Measurements from ENCODE around the gene CACNG4.

CACNG4 gene

DNA sequence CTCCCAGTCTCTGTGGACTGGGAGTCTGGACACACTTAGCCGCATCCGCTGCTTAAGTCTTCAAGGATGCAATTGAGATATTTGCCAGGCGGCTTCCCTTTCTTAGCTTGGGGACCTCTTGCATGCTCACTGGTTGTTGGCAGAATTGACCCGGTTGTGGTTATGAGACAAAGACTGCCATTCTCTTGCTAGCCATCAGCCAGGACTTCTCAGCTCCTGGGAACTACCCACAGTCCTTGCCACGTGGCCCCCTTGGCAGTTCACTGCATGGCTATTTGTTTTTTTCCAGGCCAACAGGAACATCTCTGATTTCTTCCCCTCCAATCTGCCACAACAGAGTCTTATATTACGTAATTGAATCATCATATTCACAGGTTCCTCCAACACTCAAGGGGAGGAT, 25.5 kb downstream of the CACNG4 start:
- no peak for DNase-seq (ENCODE audit: extremely low read depth, insufficient read length)
- TF ChIP-seq, protein P1, sequence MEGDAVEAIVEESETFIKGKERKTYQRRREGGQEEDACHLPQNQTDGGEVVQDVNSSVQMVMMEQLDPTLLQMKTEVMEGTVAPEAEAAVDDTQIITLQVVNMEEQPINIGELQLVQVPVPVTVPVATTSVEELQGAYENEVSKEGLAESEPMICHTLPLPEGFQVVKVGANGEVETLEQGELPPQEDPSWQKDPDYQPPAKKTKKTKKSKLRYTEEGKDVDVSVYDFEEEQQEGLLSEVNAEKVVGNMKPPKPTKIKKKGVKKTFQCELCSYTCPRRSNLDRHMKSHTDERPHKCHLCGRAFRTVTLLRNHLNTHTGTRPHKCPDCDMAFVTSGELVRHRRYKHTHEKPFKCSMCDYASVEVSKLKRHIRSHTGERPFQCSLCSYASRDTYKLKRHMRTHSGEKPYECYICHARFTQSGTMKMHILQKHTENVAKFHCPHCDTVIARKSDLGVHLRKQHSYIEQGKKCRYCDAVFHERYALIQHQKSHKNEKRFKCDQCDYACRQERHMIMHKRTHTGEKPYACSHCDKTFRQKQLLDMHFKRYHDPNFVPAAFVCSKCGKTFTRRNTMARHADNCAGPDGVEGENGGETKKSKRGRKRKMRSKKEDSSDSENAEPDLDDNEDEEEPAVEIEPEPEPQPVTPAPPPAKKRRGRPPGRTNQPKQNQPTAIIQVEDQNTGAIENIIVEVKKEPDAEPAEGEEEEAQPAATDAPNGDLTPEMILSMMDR (IDR thresholded peaks at IDR 0.05; ENCODE audit: insufficient read depth, low read length, poor library complexity, severe bottlenecking), result no peak
- Histone ChIP-seq H3K4me3 (replicated peaks; ENCODE audit: low read depth, low read length) (no peak overlapping the region), H3K27me3 (replicated peaks; ENCODE audit: control insufficient read depth, insufficient read depth, low read length) (no peaks in the 10 kb centered on the region), H3K36me3 (ENCODE audit: control insufficient read depth, insufficient read depth, low read length) (no peaks in the 10 kb centered on the region)

DNA sequence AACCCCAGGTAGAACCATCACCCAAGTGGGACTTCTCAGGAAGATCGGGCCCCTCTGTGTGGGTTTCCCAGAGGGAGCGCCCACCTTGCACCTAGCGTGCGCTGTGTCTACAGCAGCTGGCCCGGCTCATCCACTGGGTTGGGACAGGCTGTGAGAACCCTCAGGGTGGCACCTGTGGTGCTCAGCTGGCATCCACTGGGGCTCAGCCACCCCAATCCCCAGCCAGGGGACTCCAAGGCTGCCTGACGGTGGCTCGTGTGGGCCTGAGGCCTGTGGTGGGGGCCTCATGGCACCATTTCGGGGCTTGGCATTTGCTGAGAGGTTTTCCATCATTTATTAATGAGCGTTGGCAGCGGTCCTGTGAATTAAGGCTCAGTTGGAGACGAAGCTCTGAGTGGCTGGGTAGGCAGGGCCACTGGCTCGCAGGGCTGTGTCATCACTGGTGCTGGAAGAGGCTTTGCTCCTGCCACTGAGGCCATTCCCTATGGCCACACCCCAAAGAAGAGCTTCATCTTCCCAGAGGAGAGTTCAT, 28.5 kb downstream of the CACNG4 start:
- no peak overlapping the region for H3K4me3 ChIP-seq (replicated peaks; ENCODE audit: low read depth, low read length)
- no peaks in the 10 kb centered on the region for H3K36me3 ChIP-seq (ENCODE audit: control insufficient read depth, insufficient read depth, low read length)
- TF ChIP-seq, protein P1 (IDR thresholded peaks at IDR 0.05; ENCODE audit: insufficient read depth, low read length, poor library complexity, severe bottlenecking), result no peak
- H3K27me3 ChIP-seq (replicated peaks; ENCODE audit: control insufficient read depth, insufficient read depth, low read length), result no peaks in the 10 kb centered on the region
- DNase-seq (ENCODE audit: extremely low read depth, insufficient read length), result no peak

DNA sequence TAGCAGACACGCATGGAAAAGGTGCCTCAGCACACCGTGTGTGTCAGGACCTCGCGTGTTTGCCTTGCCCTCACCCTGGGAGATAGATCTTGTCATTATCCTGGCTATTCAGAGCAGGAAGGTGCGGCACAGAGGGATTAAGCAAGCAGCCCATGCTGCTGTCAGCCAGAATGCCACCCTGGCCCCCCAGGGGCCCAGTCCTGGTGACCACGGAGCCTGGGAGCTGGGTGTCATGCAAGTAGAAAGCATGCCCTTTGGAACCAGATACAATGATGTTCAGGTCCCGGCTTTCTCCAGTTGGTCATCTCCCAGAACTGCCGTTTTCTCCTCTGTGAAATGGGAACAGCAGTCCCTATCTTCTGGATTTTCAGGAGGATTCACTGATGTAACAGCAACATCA, 29.9 kb downstream of the CACNG4 start:
- Histone ChIP-seq H3K36me3 (ENCODE audit: control insufficient read depth, insufficient read depth, low read length) (no peaks in the 10 kb centered on the region), H3K4me3 (replicated peaks; ENCODE audit: low read depth, low read length) (no peak overlapping the region), H3K27me3 (replicated peaks; ENCODE audit: control insufficient read depth, insufficient read depth, low read length) (no peaks in the 10 kb centered on the region)
- TF ChIP-seq, protein P1 (IDR thresholded peaks at IDR 0.05; ENCODE audit: insufficient read depth, low read length, poor library complexity, severe bottlenecking), result no peak
- no peak for DNase-seq (ENCODE audit: extremely low read depth, insufficient read length)

DNA sequence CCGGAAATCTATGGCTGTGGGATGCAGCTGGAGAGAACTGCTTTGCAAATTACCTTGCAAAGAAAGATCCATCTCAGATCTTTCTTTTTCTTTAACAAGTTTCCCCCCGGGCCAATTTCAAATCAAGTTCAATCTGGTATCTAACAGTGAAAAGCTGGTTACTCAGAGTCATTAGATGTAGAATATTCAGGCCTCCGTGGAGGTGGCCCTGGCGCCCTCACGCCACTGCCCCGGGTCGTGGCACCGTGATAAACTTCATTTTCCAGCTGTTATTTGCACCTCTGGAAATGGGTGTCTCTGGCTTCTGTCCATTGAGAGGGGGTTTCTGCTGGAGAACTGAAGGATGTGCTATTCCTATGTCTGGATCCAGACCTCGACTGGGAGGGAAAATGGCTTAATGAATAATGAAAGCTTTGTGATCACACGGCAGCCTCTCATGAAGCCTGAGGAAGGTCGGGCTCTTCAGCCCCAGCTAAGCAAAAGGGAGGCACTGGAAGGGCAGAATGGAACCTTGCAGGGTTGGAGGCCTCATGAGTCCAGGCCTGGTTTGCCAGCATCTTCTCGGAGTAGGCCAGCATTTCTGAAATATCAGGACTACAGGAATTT, 30.5 kb downstream of the CACNG4 start:
- TF ChIP-seq, protein P1 (IDR thresholded peaks at IDR 0.05; ENCODE audit: insufficient read depth, low read length, poor library complexity, severe bottlenecking), result no peak
- no peaks in the 10 kb centered on the region for H3K36me3 ChIP-seq (ENCODE audit: control insufficient read depth, insufficient read depth, low read length)
- no peak overlapping the region for H3K4me3 ChIP-seq (replicated peaks; ENCODE audit: low read depth, low read length)
- DNase-seq (ENCODE audit: extremely low read depth, insufficient read length), result no peak
- no peaks in the 10 kb centered on the region for H3K27me3 ChIP-seq (replicated peaks; ENCODE audit: control insufficient read depth, insufficient read depth, low read length)

DNA sequence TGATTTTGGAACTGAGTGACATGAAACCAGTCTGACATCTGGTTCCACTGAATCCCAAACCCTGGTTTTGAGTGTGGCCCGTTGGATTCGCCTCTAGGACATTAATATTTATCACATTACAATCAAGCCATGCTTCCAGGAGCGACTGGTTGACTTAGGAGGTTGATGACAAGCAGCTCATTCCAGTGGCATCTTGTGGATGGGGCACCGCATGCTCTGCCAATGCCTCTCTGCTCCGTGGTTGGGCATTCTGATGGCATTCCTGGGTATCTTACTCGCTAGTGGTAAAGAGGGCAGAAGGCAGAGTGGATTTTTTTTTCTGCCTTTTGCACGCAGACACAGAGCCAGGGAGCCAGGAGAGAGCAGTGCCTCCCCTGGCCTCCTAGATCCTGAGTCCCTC, 31.4 kb downstream of the CACNG4 start:
- DNase-seq (ENCODE audit: extremely low read depth, insufficient read length), result no peak

More for the DNA sequence above, 31.4 kb downstream of the CACNG4 start:
- TF ChIP-seq, protein P1 (IDR thresholded peaks at IDR 0.05; ENCODE audit: insufficient read depth, low read length, poor library complexity, severe bottlenecking), result no peak
- Histone ChIP-seq H3K36me3 (ENCODE audit: control insufficient read depth, insufficient read depth, low read length) (no peaks in the 10 kb centered on the region), H3K27me3 (replicated peaks; ENCODE audit: control insufficient read depth, insufficient read depth, low read length) (no peaks in the 10 kb centered on the region), H3K4me3 (replicated peaks; ENCODE audit: low read depth, low read length) (no peak overlapping the region)
